ENCODE measurements around the gene EXO1. TPM values are rescaled to one million over a fixed set of nuclear protein-coding genes. Genes with fewer than 3 reads are reported as not detected.
"Not testable (repeated sequence)": the region's sequence is repeated elsewhere in the genome, so short reads cannot be mapped to it uniquely, and the experiment has no call there.

EXO1 gene
- total RNA-seq, 1 experiment from 2014 or later: 36.3 TPM

DNA sequence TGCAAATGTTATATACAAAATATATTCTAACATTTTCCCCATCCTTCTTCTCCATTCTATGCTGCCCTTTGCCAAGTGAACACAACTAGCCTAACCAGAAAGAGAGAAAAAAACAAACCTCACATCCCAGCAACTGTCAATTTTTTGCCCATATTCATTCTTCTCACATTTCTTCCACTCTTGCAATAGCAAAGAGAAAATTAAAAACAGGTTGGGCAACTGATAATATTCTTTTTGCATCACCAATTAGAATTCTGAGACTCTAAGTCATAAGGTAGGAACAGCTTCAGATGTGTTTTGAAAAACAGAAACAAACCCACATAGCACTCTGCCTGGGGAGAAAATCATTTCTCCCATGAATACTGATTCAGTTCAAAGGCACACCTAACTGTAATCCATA lies 25.2 kb upstream of the EXO1 start:
- no peak overlapping the region for H3K27ac Mint-ChIP-seq (ENCODE audit: unreplicated experiment)
- no peaks in the 10 kb centered on the region for H3K36me3 Mint-ChIP-seq (ENCODE audit: insufficient read depth, unreplicated experiment)
- no peaks in the 10 kb centered on the region for H3K9me3 Mint-ChIP-seq (ENCODE audit: low read depth, unreplicated experiment)
- BruUV-seq (replicated peaks): no TSS peak
- no peak overlapping the region for H3K4me3 Mint-ChIP-seq (ENCODE audit: low read depth, unreplicated experiment)
- peaks cover 6% of the 10 kb centered on the region for H3K4me1 Mint-ChIP-seq (ENCODE audit: low read depth, unreplicated experiment)
- intact Hi-C loops (cut with micrococcal nuclease; ENCODE audit: unreplicated experiment): no loop called here
- TF ChIP-seq, protein P1, sequence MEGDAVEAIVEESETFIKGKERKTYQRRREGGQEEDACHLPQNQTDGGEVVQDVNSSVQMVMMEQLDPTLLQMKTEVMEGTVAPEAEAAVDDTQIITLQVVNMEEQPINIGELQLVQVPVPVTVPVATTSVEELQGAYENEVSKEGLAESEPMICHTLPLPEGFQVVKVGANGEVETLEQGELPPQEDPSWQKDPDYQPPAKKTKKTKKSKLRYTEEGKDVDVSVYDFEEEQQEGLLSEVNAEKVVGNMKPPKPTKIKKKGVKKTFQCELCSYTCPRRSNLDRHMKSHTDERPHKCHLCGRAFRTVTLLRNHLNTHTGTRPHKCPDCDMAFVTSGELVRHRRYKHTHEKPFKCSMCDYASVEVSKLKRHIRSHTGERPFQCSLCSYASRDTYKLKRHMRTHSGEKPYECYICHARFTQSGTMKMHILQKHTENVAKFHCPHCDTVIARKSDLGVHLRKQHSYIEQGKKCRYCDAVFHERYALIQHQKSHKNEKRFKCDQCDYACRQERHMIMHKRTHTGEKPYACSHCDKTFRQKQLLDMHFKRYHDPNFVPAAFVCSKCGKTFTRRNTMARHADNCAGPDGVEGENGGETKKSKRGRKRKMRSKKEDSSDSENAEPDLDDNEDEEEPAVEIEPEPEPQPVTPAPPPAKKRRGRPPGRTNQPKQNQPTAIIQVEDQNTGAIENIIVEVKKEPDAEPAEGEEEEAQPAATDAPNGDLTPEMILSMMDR (IDR thresholded peaks at IDR 0.05; ENCODE audit: unreplicated experiment): no peak
- H3K27me3 Mint-ChIP-seq (ENCODE audit: unreplicated experiment): no peaks in the 10 kb centered on the region
- DNase-seq: no peak
- CTCF ChIA-PET: no interaction called here

DNA sequence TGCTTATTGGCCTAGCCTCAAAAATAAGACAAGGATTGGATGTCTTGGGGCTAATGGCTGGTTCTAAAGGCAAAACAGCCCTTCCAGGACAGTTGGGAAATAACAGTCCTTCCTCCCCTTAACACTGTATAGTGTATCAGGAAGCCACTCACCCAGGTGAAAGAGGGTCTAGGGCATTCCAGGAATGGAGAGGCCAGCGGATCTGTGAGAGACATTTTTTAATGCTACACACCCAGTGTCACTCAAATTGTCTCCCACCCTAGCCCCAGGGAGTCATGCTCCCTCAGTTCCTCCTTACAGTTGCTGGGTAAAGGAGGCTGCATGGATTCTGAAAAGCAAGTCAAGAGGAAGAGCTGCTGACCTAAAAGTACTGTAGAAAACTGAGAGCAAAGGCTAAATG lies 24.1 kb upstream of the EXO1 start:
- Mint-ChIP-seq H3K27ac (ENCODE audit: unreplicated experiment) (no peak overlapping the region), H3K27me3 (ENCODE audit: unreplicated experiment) (no peaks in the 10 kb centered on the region), H3K36me3 (ENCODE audit: insufficient read depth, unreplicated experiment) (no peaks in the 10 kb centered on the region), H3K4me1 (ENCODE audit: low read depth, unreplicated experiment) (no peaks in the 10 kb centered on the region), H3K4me3 (ENCODE audit: low read depth, unreplicated experiment) (no peak overlapping the region), H3K9me3 (ENCODE audit: low read depth, unreplicated experiment) (no peaks in the 10 kb centered on the region)
- DNase-seq: no peak
- TF ChIP-seq, protein P1 (IDR thresholded peaks at IDR 0.05; ENCODE audit: unreplicated experiment): no peak
- intact Hi-C loops (cut with micrococcal nuclease; ENCODE audit: unreplicated experiment): no loop called here
- BruUV-seq (replicated peaks): no TSS peak
- CTCF ChIA-PET: no interaction called here

DNA sequence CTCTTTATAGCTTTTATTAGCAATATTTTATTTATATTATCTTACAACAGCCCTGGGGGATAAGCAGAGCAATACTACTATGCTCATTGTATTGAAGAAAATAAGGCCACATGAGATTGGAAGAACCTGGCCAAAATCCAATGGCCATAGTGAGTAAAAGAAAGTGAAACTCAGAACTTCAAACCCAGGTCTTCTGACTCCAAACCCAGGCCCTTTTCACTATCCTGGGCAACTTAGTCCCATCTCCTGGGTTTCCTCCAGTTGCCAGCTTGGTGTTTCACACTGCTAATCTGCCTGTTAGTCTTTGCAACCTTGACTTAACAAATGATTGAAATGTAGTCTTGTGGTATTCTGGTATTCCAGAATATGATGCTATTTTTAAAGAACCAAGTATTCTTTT lies 22.4 kb upstream of the EXO1 start:
- intact Hi-C loops (cut with micrococcal nuclease; ENCODE audit: unreplicated experiment): no loop called here
- no TSS peak for BruUV-seq (replicated peaks)
- H3K27me3 Mint-ChIP-seq (ENCODE audit: unreplicated experiment): no peaks in the 10 kb centered on the region
- CTCF ChIA-PET: interaction anchor here (1.2 kb wide), 1 partner anchor 250 kb away, joined by 3 read pairs; no protein-coding TSS in a partner anchor
- no peak overlapping the region for H3K4me3 Mint-ChIP-seq (ENCODE audit: low read depth, unreplicated experiment)
- DNase-seq: no peak
- TF ChIP-seq, protein P1 (IDR thresholded peaks at IDR 0.05; ENCODE audit: unreplicated experiment): no peak
- no peaks in the 10 kb centered on the region for H3K9me3 Mint-ChIP-seq (ENCODE audit: low read depth, unreplicated experiment)
- H3K4me1 Mint-ChIP-seq (ENCODE audit: low read depth, unreplicated experiment): no peaks in the 10 kb centered on the region
- no peaks in the 10 kb centered on the region for H3K36me3 Mint-ChIP-seq (ENCODE audit: insufficient read depth, unreplicated experiment)
- no peak overlapping the region for H3K27ac Mint-ChIP-seq (ENCODE audit: unreplicated experiment)

DNA sequence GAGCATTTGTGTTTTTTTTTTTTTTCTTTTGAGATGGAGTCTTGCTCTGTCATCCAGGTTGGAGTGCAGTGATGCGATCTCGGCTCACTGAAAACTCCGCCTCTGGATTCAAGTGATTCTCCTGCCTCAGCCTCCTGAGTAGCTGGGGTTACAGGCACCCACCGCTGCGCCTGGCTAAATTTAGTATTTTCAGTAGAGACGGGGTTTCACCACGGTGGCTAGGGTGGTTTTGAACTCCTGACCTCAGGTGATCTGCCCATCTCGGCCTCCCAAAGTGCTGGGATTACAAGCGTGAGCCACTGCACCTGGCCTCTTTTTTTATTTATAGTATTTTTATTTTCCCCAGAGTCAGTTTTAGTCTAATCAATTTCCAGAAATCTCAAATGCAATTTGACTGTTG lies 21.4 kb upstream of the EXO1 start:
- intact Hi-C loops (cut with micrococcal nuclease; ENCODE audit: unreplicated experiment); H3K36me3 Mint-ChIP-seq (ENCODE audit: insufficient read depth, unreplicated experiment); H3K27ac Mint-ChIP-seq (ENCODE audit: unreplicated experiment); H3K4me1 Mint-ChIP-seq (ENCODE audit: low read depth, unreplicated experiment); H3K4me3 Mint-ChIP-seq (ENCODE audit: low read depth, unreplicated experiment); H3K27me3 Mint-ChIP-seq (ENCODE audit: unreplicated experiment); H3K9me3 Mint-ChIP-seq (ENCODE audit: low read depth, unreplicated experiment); DNase-seq; CTCF ChIA-PET; BruUV-seq (replicated peaks): not testable (repeated sequence)

DNA sequence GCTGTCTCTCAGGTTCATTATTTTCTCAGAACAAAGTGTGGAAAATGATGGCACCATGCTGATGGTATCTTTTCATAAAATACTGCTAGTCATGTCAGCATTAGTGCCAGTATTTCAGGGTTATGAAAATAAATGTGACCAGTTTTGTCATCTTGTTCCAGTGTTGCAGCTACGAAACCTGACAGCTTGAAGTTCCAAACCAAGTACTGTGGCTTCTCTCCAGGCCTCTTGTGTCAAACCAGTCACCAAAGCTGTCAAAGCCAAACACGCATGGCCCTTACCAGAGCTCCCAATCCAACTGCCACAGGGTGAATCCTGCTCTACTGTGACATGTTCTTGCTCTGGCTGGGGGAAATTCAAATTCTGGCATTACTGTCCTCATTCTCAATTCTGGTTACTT lies 20.7 kb upstream of the EXO1 start:
- no peaks in the 10 kb centered on the region for H3K4me1 Mint-ChIP-seq (ENCODE audit: low read depth, unreplicated experiment)
- BruUV-seq (replicated peaks): no TSS peak
- CTCF ChIA-PET: no interaction called here
- intact Hi-C loops (cut with micrococcal nuclease; ENCODE audit: unreplicated experiment): no loop called here
- H3K4me3 Mint-ChIP-seq (ENCODE audit: low read depth, unreplicated experiment): no peak overlapping the region
- no peaks in the 10 kb centered on the region for H3K27me3 Mint-ChIP-seq (ENCODE audit: unreplicated experiment)
- TF ChIP-seq, protein P1 (IDR thresholded peaks at IDR 0.05; ENCODE audit: unreplicated experiment): no peak
- H3K27ac Mint-ChIP-seq (ENCODE audit: unreplicated experiment): no peak overlapping the region
- DNase-seq: no peak
- H3K9me3 Mint-ChIP-seq (ENCODE audit: low read depth, unreplicated experiment): no peaks in the 10 kb centered on the region
- no peaks in the 10 kb centered on the region for H3K36me3 Mint-ChIP-seq (ENCODE audit: insufficient read depth, unreplicated experiment)
